Neural cell (in vitro differentiated cells): ENCODE measurements around the gene CEP72. TPM values are rescaled to one million over a fixed set of nuclear protein-coding genes. Genes with fewer than 3 reads are reported as not detected.

Experiments used
- H2AFZ ChIP-seq: fragments of 200-600, 300-800 bp; sonication (generic), shearing (Covaris generic); 2 replicates; pipeline ENCODE4 v1.6.0; 2014; ENCODE audit warnings: low read depth, mild to moderate bottlenecking, antibody characterized with exemption, low read length, moderate library complexity
- H3F3A ChIP-seq: fragments of 200-600 bp; shearing (Covaris generic); 2 replicates; pipeline ENCODE4 v1.6.1; 2016; ENCODE audit warnings: mild to moderate bottlenecking, moderate library complexity, mixed read lengths, antibody characterized with exemption, low read length; ENCODE audit not compliant: insufficient read depth, poor library complexity, severe bottlenecking
- H3K27ac ChIP-seq: fragments of 200-600, 300-800 bp; sonication (generic), shearing (Covaris generic); 2 replicates; pipeline ENCODE4 v1.5.1; 2014; ENCODE audit warnings: mild to moderate bottlenecking, low read length, moderate library complexity
- H3K27me3 ChIP-seq: fragments of 300-800, 200-600 bp; sonication (generic), shearing (Covaris generic); 2 replicates; pipeline ENCODE4 v1.6.0; 2014; ENCODE audit warnings: mild to moderate bottlenecking, low read depth, low read length, moderate library complexity; ENCODE audit not compliant: insufficient read depth
- H3K36me3 ChIP-seq: fragments of 300-800, 200-600 bp; sonication (generic), shearing (Covaris generic); 2 replicates; pipeline ENCODE4 v1.5.1; 2014; ENCODE audit warnings: mild to moderate bottlenecking, antibody characterized with exemption, low read length, moderate library complexity; ENCODE audit not compliant: insufficient read depth
- H3K4me2 ChIP-seq: fragments of 300-800, 200-600 bp; sonication (generic), shearing (Covaris generic); 2 replicates; pipeline ENCODE4 v1.6.0; 2014; ENCODE audit warnings: mild to moderate bottlenecking, low read length
- H3K4me3 ChIP-seq: fragments of 300-800, 200-600 bp; sonication (generic), shearing (Covaris generic); 2 replicates; pipeline ENCODE4 v1.5.1; 2014; ENCODE audit warnings: mild to moderate bottlenecking, low read length, moderate library complexity
- H3K79me2 ChIP-seq: fragments of 200-600 bp; shearing (Covaris generic); replicated peaks from 2 replicates; pipeline ENCODE4 v1.6.0; 2014; ENCODE audit warnings: mild to moderate bottlenecking, low read length, moderate library complexity; ENCODE audit not compliant: insufficient read depth
- H3K9ac ChIP-seq: fragments of 300-800, 200-600 bp; sonication (generic), shearing (Covaris generic); 2 replicates; pipeline ENCODE4 v1.6.1; 2016; ENCODE audit warnings: mild to moderate bottlenecking, low read length, mixed read lengths
- H3K9me2 ChIP-seq: fragments of 200-600 bp; shearing (Covaris generic); 2 replicates; pipeline ENCODE4 v1.6.1; 2016; ENCODE audit warnings: mild to moderate bottlenecking, low read length, mixed read lengths; ENCODE audit not compliant: insufficient read depth
- H3K9me3 ChIP-seq: fragments of 200-600, 300-800 bp; sonication (generic), shearing (Covaris generic); 2 replicates; pipeline ENCODE4 v1.6.1; 2016; ENCODE audit warnings: mild to moderate bottlenecking, mixed run types, low read length, moderate library complexity, mixed read lengths
- H4K20me1 ChIP-seq: fragments of 200-600 bp; shearing (Covaris generic); 2 replicates; pipeline ENCODE4 v1.6.1; 2016; ENCODE audit warnings: mild to moderate bottlenecking, mixed run types; ENCODE audit not compliant: insufficient read depth
- EP300 ChIP-seq: fragments of 450-650 bp; conservative IDR thresholded peaks from 2 replicates; pipeline ENCODE4 v1.6.1; 2014; ENCODE audit warnings: antibody characterized with exemption, mild to moderate bottlenecking, moderate library complexity; ENCODE audit not compliant: poor library complexity, severe bottlenecking
- EZH2 ChIP-seq: fragments of 200-600, 300-800 bp; shearing (Covaris generic), sonication (generic); IDR thresholded peaks from 2 replicates; pipeline ENCODE4 v1.6.1; 2014; ENCODE audit warnings: antibody characterized with exemption, low read length, borderline replicate concordance, mild to moderate bottlenecking; ENCODE audit not compliant: insufficient read depth, poor library complexity, severe bottlenecking
- MXI1 ChIP-seq: fragments of 450-650 bp; conservative IDR thresholded peaks from 2 replicates; pipeline ENCODE4 v1.6.1; 2014; ENCODE audit warnings: antibody characterized with exemption, mild to moderate bottlenecking; ENCODE audit not compliant: poor library complexity, severe bottlenecking
- POLR2AphosphoS5 ChIP-seq: IDR thresholded peaks from 2 replicates; pipeline ENCODE4 v1.6.1; 2012
- RAD21 ChIP-seq: fragments of 450-650 bp; conservative IDR thresholded peaks from 2 replicates; pipeline ENCODE4 v1.6.1; 2014; ENCODE audit warnings: antibody characterized with exemption, mild to moderate bottlenecking, moderate library complexity
- SMC3 ChIP-seq: fragments of 450-650 bp; conservative IDR thresholded peaks from 2 replicates; pipeline ENCODE4 v1.6.1; 2014; ENCODE audit warnings: antibody characterized with exemption, mild to moderate bottlenecking, moderate library complexity; ENCODE audit not compliant: poor library complexity
- TAF1 ChIP-seq: IDR thresholded peaks from 2 replicates; pipeline ENCODE4 v1.6.1; 2012; ENCODE audit warnings: low read depth
- polyA plus RNA-seq: library from polyadenylated mRNA; depleted of rRNA; stranded (reverse); fragments of >200 nt; gene quantifications from 2 replicates; pipeline ENCODE4 v1.2.3, GENCODE V29; 2014
- TF ChIP-seq, protein P1 (sequence below): fragments of 450-650 bp; IDR thresholded peaks from 2 replicates; pipeline ENCODE4 v1.5.1; 2014; ENCODE audit warnings: antibody characterized with exemption, mild to moderate bottlenecking, moderate library complexity; ENCODE audit not compliant: poor library complexity, severe bottlenecking
- TF ChIP-seq, protein P2 (sequence below): IDR thresholded peaks from 2 replicates; pipeline ENCODE4 v1.6.1; 2012; ENCODE audit warnings: borderline replicate concordance

CEP72 gene
- polyA plus RNA-seq, 1 donor from 2014 or later: 5.9 TPM

DNA sequence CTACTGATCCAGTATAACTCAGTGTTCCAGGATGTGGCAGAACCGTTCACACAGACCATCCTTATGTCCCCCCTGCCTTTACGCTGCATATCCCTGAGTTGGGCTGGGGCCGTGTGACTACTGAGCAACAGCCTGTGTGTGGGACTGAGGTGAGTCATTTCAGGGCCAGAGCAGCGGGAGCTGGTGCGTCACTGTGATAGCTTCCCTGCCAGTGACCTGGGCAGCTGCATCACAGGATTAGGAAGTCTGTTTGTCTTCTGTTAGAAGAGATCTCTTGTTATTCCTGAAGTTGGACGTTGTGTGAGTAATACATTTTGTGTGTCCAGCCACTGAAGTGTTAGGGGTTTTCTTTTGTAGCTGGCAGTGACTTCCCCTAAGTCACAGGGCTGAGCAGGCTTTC lies 45.4 kb downstream of the CEP72 start:
- no peak overlapping the region for H2AFZ ChIP-seq
- no peaks in the 10 kb centered on the region for H3K27me3 ChIP-seq
- no peaks in the 10 kb centered on the region for H3F3A ChIP-seq
- no peak overlapping the region for H3K27ac ChIP-seq
- no peak overlapping the region for H3K4me2 ChIP-seq
- H3K36me3 ChIP-seq: peaks cover 13% of the 10 kb centered on the region
- H3K9me3 ChIP-seq: peaks cover 10% of the 10 kb centered on the region
- no peak for TF ChIP-seq RAD21
- TF ChIP-seq, protein P1, sequence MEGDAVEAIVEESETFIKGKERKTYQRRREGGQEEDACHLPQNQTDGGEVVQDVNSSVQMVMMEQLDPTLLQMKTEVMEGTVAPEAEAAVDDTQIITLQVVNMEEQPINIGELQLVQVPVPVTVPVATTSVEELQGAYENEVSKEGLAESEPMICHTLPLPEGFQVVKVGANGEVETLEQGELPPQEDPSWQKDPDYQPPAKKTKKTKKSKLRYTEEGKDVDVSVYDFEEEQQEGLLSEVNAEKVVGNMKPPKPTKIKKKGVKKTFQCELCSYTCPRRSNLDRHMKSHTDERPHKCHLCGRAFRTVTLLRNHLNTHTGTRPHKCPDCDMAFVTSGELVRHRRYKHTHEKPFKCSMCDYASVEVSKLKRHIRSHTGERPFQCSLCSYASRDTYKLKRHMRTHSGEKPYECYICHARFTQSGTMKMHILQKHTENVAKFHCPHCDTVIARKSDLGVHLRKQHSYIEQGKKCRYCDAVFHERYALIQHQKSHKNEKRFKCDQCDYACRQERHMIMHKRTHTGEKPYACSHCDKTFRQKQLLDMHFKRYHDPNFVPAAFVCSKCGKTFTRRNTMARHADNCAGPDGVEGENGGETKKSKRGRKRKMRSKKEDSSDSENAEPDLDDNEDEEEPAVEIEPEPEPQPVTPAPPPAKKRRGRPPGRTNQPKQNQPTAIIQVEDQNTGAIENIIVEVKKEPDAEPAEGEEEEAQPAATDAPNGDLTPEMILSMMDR: no peak
- TF ChIP-seq EP300: no peak
- no peak for TF ChIP-seq EZH2
- TF ChIP-seq TAF1: no peak
- TF ChIP-seq POLR2AphosphoS5: no peak
- no peaks in the 10 kb centered on the region for H4K20me1 ChIP-seq
- H3K4me3 ChIP-seq: no peak overlapping the region
- no peaks in the 10 kb centered on the region for H3K9me2 ChIP-seq
- H3K9ac ChIP-seq: no peak overlapping the region
- H3K79me2 ChIP-seq: no peaks in the 10 kb centered on the region

DNA sequence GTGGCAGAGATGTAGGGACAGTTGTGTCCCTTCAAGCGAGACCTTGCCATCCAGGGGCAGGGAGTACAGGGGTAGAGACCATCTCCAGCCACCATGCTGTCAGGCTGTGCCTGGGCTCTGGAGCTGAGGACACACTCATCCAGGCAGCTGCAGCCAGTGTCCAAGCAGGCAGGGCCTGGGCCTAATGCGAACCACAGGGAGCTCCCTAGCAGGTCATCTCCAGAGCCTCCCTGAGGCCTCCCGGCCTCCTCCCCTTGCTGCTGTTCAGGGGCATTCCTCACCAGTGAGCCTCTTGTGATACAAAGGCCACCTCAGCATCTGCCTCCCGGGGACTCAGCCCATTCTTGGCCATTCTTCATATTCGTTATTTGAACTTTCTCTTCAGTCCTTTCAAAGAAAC lies 46.0 kb downstream of the CEP72 start:
- no peaks in the 10 kb centered on the region for H4K20me1 ChIP-seq
- peaks cover 10% of the 10 kb centered on the region for H3K9me3 ChIP-seq
- H3K27ac ChIP-seq: no peak overlapping the region
- no peak overlapping the region for H3K4me3 ChIP-seq
- no peak overlapping the region for H3K9ac ChIP-seq
- H3K36me3 ChIP-seq: peaks cover 13% of the 10 kb centered on the region
- no peaks in the 10 kb centered on the region for H3K79me2 ChIP-seq
- TF ChIP-seq, protein P1: no peak
- TF ChIP-seq EZH2: no peak
- no peaks in the 10 kb centered on the region for H3F3A ChIP-seq
- no peak overlapping the region for H3K4me2 ChIP-seq
- no peaks in the 10 kb centered on the region for H3K9me2 ChIP-seq
- no peak overlapping the region for H2AFZ ChIP-seq
- no peaks in the 10 kb centered on the region for H3K27me3 ChIP-seq

DNA sequence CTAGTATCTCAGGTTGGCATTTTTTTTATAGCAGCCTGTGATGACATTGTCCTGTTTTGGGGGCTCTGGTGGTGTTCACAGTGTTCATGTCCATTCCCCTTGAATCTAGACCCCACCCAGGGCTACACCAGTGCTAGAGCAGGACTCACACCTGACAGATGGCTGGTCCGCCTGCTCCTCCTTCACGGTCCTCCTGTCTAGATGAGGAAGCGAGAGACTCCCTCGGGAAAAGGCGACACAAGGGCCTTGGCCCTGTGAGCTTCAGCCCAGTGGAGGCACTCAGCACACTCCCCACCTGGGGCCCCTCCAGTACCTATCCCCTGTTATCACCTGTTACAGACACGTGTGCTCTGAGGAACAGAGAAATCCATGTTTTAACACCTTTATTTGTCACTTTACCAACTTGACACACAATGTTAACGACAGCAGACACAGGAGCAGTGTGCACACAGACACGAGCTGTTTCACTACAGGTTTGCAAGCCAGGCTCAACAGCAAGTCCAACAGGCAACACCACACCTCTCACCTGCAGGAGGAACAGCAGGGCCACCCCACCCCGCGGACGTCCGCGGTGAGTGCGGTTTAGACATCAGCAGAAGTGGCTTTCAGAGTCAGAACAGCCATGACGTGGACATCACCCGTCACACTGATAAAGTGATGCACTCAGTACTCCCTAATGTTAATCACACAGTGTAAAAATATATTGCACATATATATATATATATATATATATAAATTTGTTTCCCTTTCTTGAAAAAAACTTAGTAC lies 47.5 kb downstream of the CEP72 start:
- Histone ChIP-seq H3K79me2 (no peaks in the 10 kb centered on the region), H3K27me3 (no peaks in the 10 kb centered on the region), H3K9ac (no peak overlapping the region), H3K27ac (no peak overlapping the region), H3F3A (no peaks in the 10 kb centered on the region), H3K36me3 (peaks cover 13% of the 10 kb centered on the region), H4K20me1 (no peaks in the 10 kb centered on the region), H3K4me3 (no peak overlapping the region), H3K4me2 (no peak overlapping the region), H2AFZ (no peak overlapping the region), H3K9me3 (peaks cover 10% of the 10 kb centered on the region), H3K9me2 (no peaks in the 10 kb centered on the region)
- TF ChIP-seq SMC3 (no peak), TAF1 (no peak), RAD21 (no peak), EP300 (no peak), POLR2AphosphoS5 (no peak), MXI1 (no peak), EZH2 (no peak)
- TF ChIP-seq, protein P1: no peak
- TF ChIP-seq, protein P2, sequence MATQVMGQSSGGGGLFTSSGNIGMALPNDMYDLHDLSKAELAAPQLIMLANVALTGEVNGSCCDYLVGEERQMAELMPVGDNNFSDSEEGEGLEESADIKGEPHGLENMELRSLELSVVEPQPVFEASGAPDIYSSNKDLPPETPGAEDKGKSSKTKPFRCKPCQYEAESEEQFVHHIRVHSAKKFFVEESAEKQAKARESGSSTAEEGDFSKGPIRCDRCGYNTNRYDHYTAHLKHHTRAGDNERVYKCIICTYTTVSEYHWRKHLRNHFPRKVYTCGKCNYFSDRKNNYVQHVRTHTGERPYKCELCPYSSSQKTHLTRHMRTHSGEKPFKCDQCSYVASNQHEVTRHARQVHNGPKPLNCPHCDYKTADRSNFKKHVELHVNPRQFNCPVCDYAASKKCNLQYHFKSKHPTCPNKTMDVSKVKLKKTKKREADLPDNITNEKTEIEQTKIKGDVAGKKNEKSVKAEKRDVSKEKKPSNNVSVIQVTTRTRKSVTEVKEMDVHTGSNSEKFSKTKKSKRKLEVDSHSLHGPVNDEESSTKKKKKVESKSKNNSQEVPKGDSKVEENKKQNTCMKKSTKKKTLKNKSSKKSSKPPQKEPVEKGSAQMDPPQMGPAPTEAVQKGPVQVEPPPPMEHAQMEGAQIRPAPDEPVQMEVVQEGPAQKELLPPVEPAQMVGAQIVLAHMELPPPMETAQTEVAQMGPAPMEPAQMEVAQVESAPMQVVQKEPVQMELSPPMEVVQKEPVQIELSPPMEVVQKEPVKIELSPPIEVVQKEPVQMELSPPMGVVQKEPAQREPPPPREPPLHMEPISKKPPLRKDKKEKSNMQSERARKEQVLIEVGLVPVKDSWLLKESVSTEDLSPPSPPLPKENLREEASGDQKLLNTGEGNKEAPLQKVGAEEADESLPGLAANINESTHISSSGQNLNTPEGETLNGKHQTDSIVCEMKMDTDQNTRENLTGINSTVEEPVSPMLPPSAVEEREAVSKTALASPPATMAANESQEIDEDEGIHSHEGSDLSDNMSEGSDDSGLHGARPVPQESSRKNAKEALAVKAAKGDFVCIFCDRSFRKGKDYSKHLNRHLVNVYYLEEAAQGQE: no peak
